Endodermal cell (in vitro differentiated cells): ENCODE results near the gene MOB3B. TPM values are rescaled to one million over a fixed set of nuclear protein-coding genes. Genes with fewer than 3 reads are reported as not detected.

ENCODE experiments used
- DNase-seq: peaks from one replicate; pipeline ENCODE4 v3.0.0-alpha.2; 2017
- H3K27ac ChIP-seq: 2 replicates; pipeline ENCODE4 v1.5.1; 2013; ENCODE audit warnings: mild to moderate bottlenecking, low read depth, low read length, moderate library complexity
- H3K27me3 ChIP-seq: 2 replicates; pipeline ENCODE4 v1.6.1; 2013; ENCODE audit warnings: mild to moderate bottlenecking, low read length, moderate library complexity; ENCODE audit not compliant: insufficient read depth, control insufficient read depth, poor library complexity, severe bottlenecking
- H3K36me3 ChIP-seq: 2 replicates; pipeline ENCODE4 v1.7.0; 2013; ENCODE audit warnings: mild to moderate bottlenecking, low read length, moderate library complexity; ENCODE audit not compliant: control insufficient read depth, insufficient read depth
- H3K4me1 ChIP-seq: one replicate; pipeline ENCODE4 v1.7.0; 2013; ENCODE audit warnings: low read length; ENCODE audit not compliant: control insufficient read depth, insufficient read depth
- H3K4me3 ChIP-seq: 2 replicates; pipeline ENCODE4 v1.5.1; 2013; ENCODE audit warnings: mild to moderate bottlenecking, low read length, moderate library complexity
- H3K9ac ChIP-seq: 2 replicates; pipeline ENCODE4 v1.6.1; 2013; ENCODE audit warnings: mild to moderate bottlenecking, low read length, moderate library complexity; ENCODE audit not compliant: poor library complexity, severe bottlenecking; ENCODE audit errors: extremely low read depth
- H3K9me3 ChIP-seq: 2 replicates; pipeline ENCODE4 v1.6.1; 2013; ENCODE audit warnings: mild to moderate bottlenecking, low read length, moderate library complexity; ENCODE audit not compliant: control insufficient read depth
- H3K27ac Mint-ChIP-seq: 2 replicates; pipeline ENCODE4 v1.8.0; 2020; ENCODE audit warnings: mixed read lengths
- H3K27me3 Mint-ChIP-seq: 2 replicates; pipeline ENCODE4 v1.8.0; 2021; ENCODE audit warnings: mild to moderate bottlenecking, mixed read lengths; ENCODE audit not compliant: insufficient read depth
- H3K36me3 Mint-ChIP-seq: 2 replicates; pipeline ENCODE4 v1.8.0; 2020; ENCODE audit warnings: low read depth, mixed read lengths
- H3K4me1 Mint-ChIP-seq: 2 replicates; pipeline ENCODE4 v1.8.0; 2020; ENCODE audit warnings: mixed read lengths
- H3K4me3 Mint-ChIP-seq: 2 replicates; pipeline ENCODE4 v1.8.0; 2020; ENCODE audit warnings: mild to moderate bottlenecking, moderate library complexity, mixed read lengths
- H3K9me3 Mint-ChIP-seq: 2 replicates; pipeline ENCODE4 v1.8.0; 2020; ENCODE audit warnings: mild to moderate bottlenecking, mixed read lengths
- WGBS, 2 experiments: methylation state at CpG; one replicate each; pipeline versions ENCODE4 v1.1.5 to v1.1.7; 2013; ENCODE audit warnings: missing lambda C conversion rate in 2 of 2, mixed read lengths in 1 of 2; ENCODE audit not compliant: insufficient coverage in 1 of 2, insufficient read length in 1 of 2; 5-methylcytosine and 5-hydroxymethylcytosine counted together
- total RNA-seq, 2 donors: library from RNA; stranded (reverse); fragmentation: NEBNext Ultra II Directional in 1 of 2; extraction: Animal tissue kit (Norgen Biotek cat#: 25700) in 1 of 2; gene quantifications; 2 replicates in 1 of 2; 3 replicates in 1 of 2; pipeline ENCODE4 v1.2.1, GENCODE V29; 2021
- TF ChIP-seq, protein P1 (sequence below): fragments of 200-600 bp; sonication (generic); conservative IDR thresholded peaks from 2 replicates; pipeline ENCODE4 v1.5.0; 2021; ENCODE audit warnings: antibody characterized with exemption, mild to moderate bottlenecking

The MOB3B gene
- total RNA-seq, 2 donors from 2014 or later, result 5.6 to 6.2 TPM

DNA sequence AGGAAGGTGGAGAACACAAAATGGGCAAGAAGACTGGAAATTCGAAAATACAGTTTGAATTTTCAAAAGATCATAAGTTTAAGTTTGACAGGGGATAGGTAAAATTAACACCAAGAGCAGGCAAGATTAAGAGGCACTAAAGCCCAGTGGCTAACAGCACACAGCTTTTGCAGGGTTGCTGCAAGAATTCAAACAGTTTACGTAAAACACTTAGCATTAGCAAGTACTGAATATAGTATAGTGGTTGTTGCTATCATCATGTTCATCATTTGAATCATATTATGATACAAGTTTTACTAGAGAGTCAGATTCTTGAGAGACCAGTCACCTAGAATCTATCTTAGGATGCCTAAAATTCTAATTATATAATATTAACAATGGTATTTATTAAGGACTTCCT lies 66.8 kb downstream of the MOB3B start:
- Mint-ChIP-seq H3K9me3 (no peaks in the 10 kb centered on the region), H3K4me3 (no peak overlapping the region), H3K27ac (no peak overlapping the region), H3K4me1 (peaks cover 3% of the 10 kb centered on the region), H3K36me3 (no peaks in the 10 kb centered on the region), H3K27me3 (no peaks in the 10 kb centered on the region)
- Histone ChIP-seq H3K36me3 (no peaks in the 10 kb centered on the region), H3K9ac (no peak overlapping the region), H3K4me3 (no peak overlapping the region), H3K4me1 (no peaks in the 10 kb centered on the region), H3K27ac (no peak overlapping the region), H3K9me3 (no peaks in the 10 kb centered on the region), H3K27me3 (no peaks in the 10 kb centered on the region)
- 67 to 75% methylated on average over 1 to 2 of the region's 2 CpGs for WGBS, 2 experiments
- TF ChIP-seq, protein P1, sequence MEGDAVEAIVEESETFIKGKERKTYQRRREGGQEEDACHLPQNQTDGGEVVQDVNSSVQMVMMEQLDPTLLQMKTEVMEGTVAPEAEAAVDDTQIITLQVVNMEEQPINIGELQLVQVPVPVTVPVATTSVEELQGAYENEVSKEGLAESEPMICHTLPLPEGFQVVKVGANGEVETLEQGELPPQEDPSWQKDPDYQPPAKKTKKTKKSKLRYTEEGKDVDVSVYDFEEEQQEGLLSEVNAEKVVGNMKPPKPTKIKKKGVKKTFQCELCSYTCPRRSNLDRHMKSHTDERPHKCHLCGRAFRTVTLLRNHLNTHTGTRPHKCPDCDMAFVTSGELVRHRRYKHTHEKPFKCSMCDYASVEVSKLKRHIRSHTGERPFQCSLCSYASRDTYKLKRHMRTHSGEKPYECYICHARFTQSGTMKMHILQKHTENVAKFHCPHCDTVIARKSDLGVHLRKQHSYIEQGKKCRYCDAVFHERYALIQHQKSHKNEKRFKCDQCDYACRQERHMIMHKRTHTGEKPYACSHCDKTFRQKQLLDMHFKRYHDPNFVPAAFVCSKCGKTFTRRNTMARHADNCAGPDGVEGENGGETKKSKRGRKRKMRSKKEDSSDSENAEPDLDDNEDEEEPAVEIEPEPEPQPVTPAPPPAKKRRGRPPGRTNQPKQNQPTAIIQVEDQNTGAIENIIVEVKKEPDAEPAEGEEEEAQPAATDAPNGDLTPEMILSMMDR, result no peak
- DNase-seq, result no peak

DNA sequence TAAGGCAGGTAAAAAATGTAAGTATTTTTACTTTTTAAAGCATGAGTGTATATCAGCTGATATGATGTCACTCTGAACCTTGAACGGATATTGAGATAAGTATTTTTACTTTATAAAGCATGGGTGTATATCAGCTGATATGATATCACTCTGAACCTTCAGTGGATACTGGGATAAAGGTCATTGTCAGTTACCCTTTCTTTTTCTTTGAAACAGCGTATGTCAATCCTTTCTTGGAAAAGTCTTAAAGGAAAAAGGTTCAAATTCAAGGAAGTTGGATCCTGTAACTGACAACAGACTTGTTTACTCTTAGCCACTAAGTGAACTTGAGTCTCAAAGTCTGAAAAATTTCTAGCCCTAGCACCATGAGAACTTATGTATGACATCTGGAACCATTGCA lies 67.2 kb downstream of the MOB3B start:
- no peak overlapping the region for H3K4me3 ChIP-seq
- 86 to 89% methylated on average over 2 of the region's 2 CpGs for WGBS, 2 experiments
- no peaks in the 10 kb centered on the region for H3K9me3 ChIP-seq
- no peaks in the 10 kb centered on the region for H3K27me3 ChIP-seq
- no peak overlapping the region for H3K27ac Mint-ChIP-seq
- H3K27ac ChIP-seq, result no peak overlapping the region
- DNase-seq, result no peak
- peaks cover 7% of the 10 kb centered on the region for H3K4me1 Mint-ChIP-seq
- no peaks in the 10 kb centered on the region for H3K4me1 ChIP-seq
- H3K36me3 Mint-ChIP-seq, result no peaks in the 10 kb centered on the region
- H3K9ac ChIP-seq, result no peak overlapping the region
- H3K9me3 Mint-ChIP-seq, result no peaks in the 10 kb centered on the region
- TF ChIP-seq, protein P1, result no peak
- H3K4me3 Mint-ChIP-seq, result no peak overlapping the region
- H3K36me3 ChIP-seq, result no peaks in the 10 kb centered on the region
- no peaks in the 10 kb centered on the region for H3K27me3 Mint-ChIP-seq

DNA sequence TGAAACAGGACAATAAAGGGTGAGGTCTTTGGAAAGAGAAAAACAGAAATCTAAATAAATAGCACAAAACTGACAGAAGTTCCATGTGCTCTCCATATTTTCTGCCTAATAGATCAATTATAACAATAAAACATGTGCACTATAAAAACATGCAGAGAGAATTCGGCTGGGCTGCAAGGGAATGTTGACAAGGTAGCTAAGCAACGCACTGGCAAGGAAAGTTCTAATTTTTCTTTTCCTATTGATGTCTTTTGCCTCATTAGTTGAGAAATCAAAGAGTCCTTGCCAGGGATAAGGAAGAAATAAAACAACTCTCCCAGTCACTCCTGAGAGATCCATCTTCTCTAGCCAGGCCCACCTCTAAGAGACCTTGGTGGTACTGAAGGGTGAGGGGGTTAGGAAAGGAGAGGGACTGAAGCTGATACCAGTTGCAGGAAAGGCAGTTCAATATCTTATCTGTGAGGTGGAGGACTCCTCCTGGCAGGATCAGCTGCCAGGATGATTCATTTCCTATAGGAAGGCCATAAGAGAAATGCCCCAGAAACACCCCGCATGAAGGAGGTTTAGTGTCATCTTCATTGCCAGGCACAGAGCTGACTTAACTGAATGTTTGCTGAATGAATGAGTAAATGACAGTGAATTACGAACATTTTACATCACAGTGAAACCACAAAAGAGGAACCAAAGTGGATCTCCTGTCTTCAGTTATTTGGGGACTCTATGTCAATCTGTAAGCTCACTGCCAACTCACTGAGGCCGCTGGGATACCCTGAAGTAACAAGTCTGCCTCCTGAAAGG lies 69.2 kb downstream of the MOB3B start:
- no peaks in the 10 kb centered on the region for H3K9me3 Mint-ChIP-seq
- Histone ChIP-seq H3K9me3 (no peaks in the 10 kb centered on the region), H3K4me3 (no peak overlapping the region), H3K9ac (no peak overlapping the region), H3K36me3 (no peaks in the 10 kb centered on the region), H3K27me3 (no peaks in the 10 kb centered on the region), H3K27ac (no peak overlapping the region), H3K4me1 (peaks cover 3% of the 10 kb centered on the region)
- 92 to 95% methylated on average over 2 to 5 of the region's 5 CpGs for WGBS, 2 experiments
- H3K4me1 Mint-ChIP-seq, result peaks cover 16% of the 10 kb centered on the region
- no peaks in the 10 kb centered on the region for H3K36me3 Mint-ChIP-seq
- H3K4me3 Mint-ChIP-seq, result no peak overlapping the region
- DNase-seq, result no peak
- TF ChIP-seq, protein P1, result no peak
- H3K27ac Mint-ChIP-seq, result no peak overlapping the region
- peaks cover 5% of the 10 kb centered on the region for H3K27me3 Mint-ChIP-seq
